DND-41 (cell line): Measurements from ENCODE around the gene TNXB.

ENCODE experiments used
- ATAC-seq: fragments of 200-7000 bp; cut with Tn5 transposase; 3 replicates; pipeline ENCODE4 v1.9.1; 2021; ENCODE audit warnings: low read depth; ENCODE audit not compliant: insufficient read depth
- DNase-seq: peaks from one replicate; pipeline ENCODE4 v3.0.0-alpha.2; 2020
- H2AFZ ChIP-seq: 2 replicates; pipeline ENCODE4 v1.6.0; 2012; ENCODE audit warnings: low read depth, low read length
- H3K27ac ChIP-seq: 2 replicates; pipeline ENCODE4 v1.5.1; 2012; ENCODE audit warnings: low read length, inconsistent platforms
- H3K27me3 ChIP-seq: fragments of 200-600 bp; sonication (generic); 2 replicates; pipeline ENCODE4 v1.6.0; 2012; ENCODE audit warnings: low read length, mild to moderate bottlenecking, inconsistent platforms; ENCODE audit not compliant: insufficient read depth, poor library complexity
- H3K36me3 ChIP-seq: 2 replicates; pipeline ENCODE4 v1.5.1; 2012; ENCODE audit warnings: low read length, inconsistent platforms; ENCODE audit not compliant: insufficient read depth
- H3K4me1 ChIP-seq: 2 replicates; pipeline ENCODE4 v1.5.1; 2012; ENCODE audit warnings: mild to moderate bottlenecking, low read length; ENCODE audit not compliant: insufficient read depth
- H3K4me2 ChIP-seq: 2 replicates; pipeline ENCODE4 v1.6.0; 2012; ENCODE audit warnings: mild to moderate bottlenecking, moderate library complexity, low read length, inconsistent platforms; ENCODE audit not compliant: insufficient read depth
- H3K4me3 ChIP-seq, 2 experiments: fragments of 200-600 bp in 1 of 2; shearing (Covaris generic) in 1 of 2; 2 replicates each; pipeline ENCODE4 v1.5.1; 2012 to 2016; ENCODE audit warnings: inconsistent platforms in 2 of 2, low read length in 2 of 2, mild to moderate bottlenecking in 2 of 2, low read depth in 1 of 2, moderate library complexity in 1 of 2
- H3K79me2 ChIP-seq: 2 replicates; pipeline ENCODE4 v1.6.0; 2012; ENCODE audit warnings: low read length, inconsistent platforms; ENCODE audit not compliant: insufficient read depth
- H3K9ac ChIP-seq: 2 replicates; pipeline ENCODE4 v1.6.0; 2012; ENCODE audit warnings: low read depth, mild to moderate bottlenecking, inconsistent platforms, low read length, moderate library complexity
- H3K9me3 ChIP-seq: 2 replicates; pipeline ENCODE4 v1.5.1; 2012; ENCODE audit warnings: low read length, moderate library complexity, mild to moderate bottlenecking, inconsistent platforms; ENCODE audit not compliant: insufficient read depth, severe bottlenecking
- H4K20me1 ChIP-seq: 2 replicates; pipeline ENCODE4 v1.6.0; 2012; ENCODE audit warnings: low read length; ENCODE audit not compliant: insufficient read depth
- CTCF ChIP-seq: IDR thresholded peaks from 2 replicates; pipeline ENCODE4 v1.5.1; 2012; ENCODE audit warnings: borderline replicate concordance, low read length, moderate library complexity, mild to moderate bottlenecking; ENCODE audit not compliant: poor library complexity, severe bottlenecking; ENCODE audit errors: extremely low read depth
- EZH2 ChIP-seq: IDR thresholded peaks from 3 replicates; pipeline ENCODE4 v1.6.1; 2012; ENCODE audit warnings: borderline replicate concordance, low read depth, mild to moderate bottlenecking, moderate library complexity, low read length, inconsistent platforms; ENCODE audit not compliant: severe bottlenecking

Gene TNXB

GRCh38 chr6:32096394-32097258 is 12.5 kb downstream of the TNXB start:
- no peak overlapping the region for H2AFZ ChIP-seq
- no peak overlapping the region for H3K4me2 ChIP-seq
- H3K27ac ChIP-seq = no peak overlapping the region
- DNase-seq = no peak
- no peaks in the 10 kb centered on the region for H3K79me2 ChIP-seq
- H4K20me1 ChIP-seq = no peaks in the 10 kb centered on the region
- no peak overlapping the region for H3K9ac ChIP-seq
- no peaks in the 10 kb centered on the region for H3K36me3 ChIP-seq
- TF ChIP-seq CTCF (no peak), EZH2 (no peak)
- no peaks in the 10 kb centered on the region for H3K4me1 ChIP-seq
- no peaks in the 10 kb centered on the region for H3K9me3 ChIP-seq
- no peak for ATAC-seq
- no peak overlapping the region for H3K4me3 ChIP-seq
- H3K27me3 ChIP-seq = peaks cover 16% of the 10 kb centered on the region

- no peak overlapping the region for H3K4me3 ChIP-seq
- no peak for ATAC-seq
- H3K27ac ChIP-seq = no peak overlapping the region
- H3K9ac ChIP-seq = no peak overlapping the region
- H3K27me3 ChIP-seq = peaks cover 16% of the 10 kb centered on the region
- no peaks in the 10 kb centered on the region for H3K36me3 ChIP-seq
- no peak for DNase-seq
- H3K4me2 ChIP-seq = no peak overlapping the region
- no peak overlapping the region for H2AFZ ChIP-seq
- no peaks in the 10 kb centered on the region for H3K9me3 ChIP-seq
- TF ChIP-seq EZH2 = no peak
- TF ChIP-seq CTCF = no peak
- H3K79me2 ChIP-seq = no peaks in the 10 kb centered on the region
- no peaks in the 10 kb centered on the region for H4K20me1 ChIP-seq
- H3K4me1 ChIP-seq = no peaks in the 10 kb centered on the region
Observed at GRCh38 chr6:32096087-32096393, 13.1 kb downstream of the TNXB start.

GRCh38 chr6:32095338-32096086 is 13.6 kb downstream of the TNXB start:
- peaks cover 16% of the 10 kb centered on the region for H3K27me3 ChIP-seq
- no peak overlapping the region for H3K4me2 ChIP-seq
- no peak for ATAC-seq
- H3K9ac ChIP-seq = no peak overlapping the region
- no peak overlapping the region for H3K4me3 ChIP-seq
- DNase-seq = no peak
- TF ChIP-seq EZH2 (no peak), CTCF (no peak)
- no peaks in the 10 kb centered on the region for H3K36me3 ChIP-seq
- H3K79me2 ChIP-seq = no peaks in the 10 kb centered on the region
- no peaks in the 10 kb centered on the region for H4K20me1 ChIP-seq
- no peaks in the 10 kb centered on the region for H3K4me1 ChIP-seq
- H2AFZ ChIP-seq = no peak overlapping the region
- H3K9me3 ChIP-seq = no peaks in the 10 kb centered on the region
- H3K27ac ChIP-seq = no peak overlapping the region
